ENCODE data around the gene ZNF19.

DNA sequence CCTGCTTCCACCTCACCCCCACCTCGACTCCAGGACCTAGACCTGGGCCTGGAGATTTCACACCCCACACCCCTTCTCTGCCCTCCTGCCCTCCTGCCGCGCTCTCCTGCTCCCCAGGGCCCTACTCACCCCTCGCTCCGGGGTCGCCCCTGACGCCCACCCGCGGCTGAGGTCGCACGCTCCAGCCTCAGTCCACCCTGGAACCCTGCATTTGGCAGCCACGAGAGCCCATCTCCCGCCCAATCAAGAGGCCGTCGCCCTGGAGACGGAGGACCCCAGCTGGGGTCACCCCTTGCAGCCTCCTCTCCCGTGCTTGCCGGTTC is 63.4 kb downstream of the ZNF19 start:
- TF ChIP-seq, protein P1, sequence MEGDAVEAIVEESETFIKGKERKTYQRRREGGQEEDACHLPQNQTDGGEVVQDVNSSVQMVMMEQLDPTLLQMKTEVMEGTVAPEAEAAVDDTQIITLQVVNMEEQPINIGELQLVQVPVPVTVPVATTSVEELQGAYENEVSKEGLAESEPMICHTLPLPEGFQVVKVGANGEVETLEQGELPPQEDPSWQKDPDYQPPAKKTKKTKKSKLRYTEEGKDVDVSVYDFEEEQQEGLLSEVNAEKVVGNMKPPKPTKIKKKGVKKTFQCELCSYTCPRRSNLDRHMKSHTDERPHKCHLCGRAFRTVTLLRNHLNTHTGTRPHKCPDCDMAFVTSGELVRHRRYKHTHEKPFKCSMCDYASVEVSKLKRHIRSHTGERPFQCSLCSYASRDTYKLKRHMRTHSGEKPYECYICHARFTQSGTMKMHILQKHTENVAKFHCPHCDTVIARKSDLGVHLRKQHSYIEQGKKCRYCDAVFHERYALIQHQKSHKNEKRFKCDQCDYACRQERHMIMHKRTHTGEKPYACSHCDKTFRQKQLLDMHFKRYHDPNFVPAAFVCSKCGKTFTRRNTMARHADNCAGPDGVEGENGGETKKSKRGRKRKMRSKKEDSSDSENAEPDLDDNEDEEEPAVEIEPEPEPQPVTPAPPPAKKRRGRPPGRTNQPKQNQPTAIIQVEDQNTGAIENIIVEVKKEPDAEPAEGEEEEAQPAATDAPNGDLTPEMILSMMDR (IDR thresholded peaks at IDR 0.05 in 2 of 3, conservative IDR thresholded peaks at IDR 0.05 in 1 of 3; ENCODE audit: borderline replicate concordance in 1 of 3, insufficient read depth in 1 of 3, low read depth in 2 of 3, low read length in 2 of 3): no peak
- no peak for TF ChIP-seq EZH2phosphoT487 (IDR thresholded peaks at IDR 0.05; ENCODE audit: borderline replicate concordance)
- no peak for TF ChIP-seq RAD21 (IDR thresholded peaks at IDR 0.05; ENCODE audit: low read depth)
- no peak for TF ChIP-seq POLR2A (IDR thresholded peaks at IDR 0.05; ENCODE audit: borderline replicate concordance, extremely low read depth, insufficient read depth, insufficient read length)
- no peak for TF ChIP-seq EZH2 (IDR thresholded peaks at IDR 0.05)
- no peak for TF ChIP-seq SRF (IDR thresholded peaks at IDR 0.05; ENCODE audit: low read depth)
- TF ChIP-seq POLR2AphosphoS5 (IDR thresholded peaks at IDR 0.05; ENCODE audit: low read depth, low read length): no peak
- no peak for TF ChIP-seq YY1 (IDR thresholded peaks at IDR 0.05; ENCODE audit: extremely low read depth, insufficient replicate concordance, low read depth, low read length)
- TF ChIP-seq ELF1 (IDR thresholded peaks at IDR 0.05; ENCODE audit: borderline replicate concordance, low read depth): no peak
- TF ChIP-seq, protein P2, sequence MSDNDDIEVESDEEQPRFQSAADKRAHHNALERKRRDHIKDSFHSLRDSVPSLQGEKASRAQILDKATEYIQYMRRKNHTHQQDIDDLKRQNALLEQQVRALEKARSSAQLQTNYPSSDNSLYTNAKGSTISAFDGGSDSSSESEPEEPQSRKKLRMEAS (IDR thresholded peaks at IDR 0.05): no peak
- TF ChIP-seq, protein P3, sequence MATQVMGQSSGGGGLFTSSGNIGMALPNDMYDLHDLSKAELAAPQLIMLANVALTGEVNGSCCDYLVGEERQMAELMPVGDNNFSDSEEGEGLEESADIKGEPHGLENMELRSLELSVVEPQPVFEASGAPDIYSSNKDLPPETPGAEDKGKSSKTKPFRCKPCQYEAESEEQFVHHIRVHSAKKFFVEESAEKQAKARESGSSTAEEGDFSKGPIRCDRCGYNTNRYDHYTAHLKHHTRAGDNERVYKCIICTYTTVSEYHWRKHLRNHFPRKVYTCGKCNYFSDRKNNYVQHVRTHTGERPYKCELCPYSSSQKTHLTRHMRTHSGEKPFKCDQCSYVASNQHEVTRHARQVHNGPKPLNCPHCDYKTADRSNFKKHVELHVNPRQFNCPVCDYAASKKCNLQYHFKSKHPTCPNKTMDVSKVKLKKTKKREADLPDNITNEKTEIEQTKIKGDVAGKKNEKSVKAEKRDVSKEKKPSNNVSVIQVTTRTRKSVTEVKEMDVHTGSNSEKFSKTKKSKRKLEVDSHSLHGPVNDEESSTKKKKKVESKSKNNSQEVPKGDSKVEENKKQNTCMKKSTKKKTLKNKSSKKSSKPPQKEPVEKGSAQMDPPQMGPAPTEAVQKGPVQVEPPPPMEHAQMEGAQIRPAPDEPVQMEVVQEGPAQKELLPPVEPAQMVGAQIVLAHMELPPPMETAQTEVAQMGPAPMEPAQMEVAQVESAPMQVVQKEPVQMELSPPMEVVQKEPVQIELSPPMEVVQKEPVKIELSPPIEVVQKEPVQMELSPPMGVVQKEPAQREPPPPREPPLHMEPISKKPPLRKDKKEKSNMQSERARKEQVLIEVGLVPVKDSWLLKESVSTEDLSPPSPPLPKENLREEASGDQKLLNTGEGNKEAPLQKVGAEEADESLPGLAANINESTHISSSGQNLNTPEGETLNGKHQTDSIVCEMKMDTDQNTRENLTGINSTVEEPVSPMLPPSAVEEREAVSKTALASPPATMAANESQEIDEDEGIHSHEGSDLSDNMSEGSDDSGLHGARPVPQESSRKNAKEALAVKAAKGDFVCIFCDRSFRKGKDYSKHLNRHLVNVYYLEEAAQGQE (IDR thresholded peaks at IDR 0.05; ENCODE audit: low read depth): no peak
- TF ChIP-seq EGR1 (IDR thresholded peaks at IDR 0.05; ENCODE audit: low read depth): no peak
